Femur (tissue), 1 donor: ENCODE results near the gene DGKA.
"Not testable (repeated sequence)": the region's sequence is repeated elsewhere in the genome, so short reads cannot be mapped to it uniquely, and the experiment has no call there.

ENCODE experiments used
- DNase-seq: peaks from one replicate; pipeline ENCODE4 v3.0.0-alpha.2; 2017

The DGKA gene

GRCh38 chr12:55969356-55969755 lies 38.4 kb downstream of the DGKA start:
- no peak for DNase-seq

GRCh38 chr12:55970775-55971174 lies 39.8 kb downstream of the DGKA start:
- no peak for DNase-seq

- DNase-seq, result no peak
Observed at GRCh38 chr12:55972042-55972441, 41.1 kb downstream of the DGKA start.

GRCh38 chr12:55972456-55972855 lies 41.5 kb downstream of the DGKA start:
- DNase-seq, result no peak

GRCh38 chr12:55972911-55973598 lies 42.1 kb downstream of the DGKA start:
- no peak for DNase-seq

GRCh38 chr12:55973599-55974307 lies 42.8 kb downstream of the DGKA start, which contains the start of gene RAB5B:
TSS of gene RAB5B (plus strand) at chr12:55974078. CDS start at chr12:55986961, 12,883 bp downstream.
- DNase-seq, result peak; percentile 100

GRCh38 chr12:55974308-55974730 lies 43.4 kb downstream of the DGKA start:
- peak; percentile 67 for DNase-seq

- DNase-seq, result no peak
Observed at GRCh38 chr12:55978393-55978792, 47.4 kb downstream of the DGKA start.

- DNase-seq, result no peak
Observed at GRCh38 chr12:55979069-55979468, 48.1 kb downstream of the DGKA start.

- DNase-seq, result not testable (repeated sequence)
Observed at GRCh38 chr12:55981882-55982281, 50.9 kb downstream of the DGKA start.

- no peak for DNase-seq
Observed at GRCh38 chr12:55982319-55982936, 51.5 kb downstream of the DGKA start.

GRCh38 chr12:55983232-55983842 lies 52.4 kb downstream of the DGKA start:
- DNase-seq, result no peak

GRCh38 chr12:55984861-55985260 lies 53.9 kb downstream of the DGKA start:
- DNase-seq, result no peak

GRCh38 chr12:55985341-55985740 lies 54.4 kb downstream of the DGKA start:
- no peak for DNase-seq

- DNase-seq, result not testable (repeated sequence)
Observed at GRCh38 chr12:55985976-55986375, 55.0 kb downstream of the DGKA start.

GRCh38 chr12:55991110-55991509 lies 60.1 kb downstream of the DGKA start:
- no peak for DNase-seq

- DNase-seq, result no peak
Observed at GRCh38 chr12:55993230-55993853, 62.4 kb downstream of the DGKA start.

- no peak for DNase-seq
Observed at GRCh38 chr12:55995366-55995765, 64.4 kb downstream of the DGKA start.

- DNase-seq, result peak; percentile 64
Observed at GRCh38 chr12:55996201-55996714, 65.3 kb downstream of the DGKA start.

- DNase-seq, result peak; percentile 98
Observed at GRCh38 chr12:55996715-55997534, 66.0 kb downstream of the DGKA start, which contains the start of gene SUOX. TSS of gene SUOX (plus strand) at chr12:55997276. CDS start at chr12:56002222, 4,946 bp downstream.

- DNase-seq, result no peak
Observed at GRCh38 chr12:55997535-55997859, 66.5 kb downstream of the DGKA start.

GRCh38 chr12:55999522-55999921 lies 68.6 kb downstream of the DGKA start:
- not testable (repeated sequence) for DNase-seq
